ENCODE data around the gene EFNA1.

Gene EFNA1

GRCh38 chr1:155110381-155110780 is 17.3 kb upstream of the EFNA1 start:
- H3K9me3 ChIP-seq (replicated peaks; ENCODE audit: insufficient read depth, low read length): no peaks in the 10 kb centered on the region
- H3K4me1 ChIP-seq (ENCODE audit: low read length): no peaks in the 10 kb centered on the region
- H3K4me3 ChIP-seq (ENCODE audit: low read length): no peak overlapping the region
- H3K9ac ChIP-seq (ENCODE audit: low read length): no peak overlapping the region
- no peak overlapping the region for H2AFZ ChIP-seq (ENCODE audit: low read length)
- peaks cover 13% of the 10 kb centered on the region for H3K27me3 ChIP-seq (replicated peaks; ENCODE audit: insufficient read depth, low read length)
- TF ChIP-seq CTCF (IDR thresholded peaks at IDR 0.05; ENCODE audit: low read length) (no peak), EZH2phosphoT487 (IDR thresholded peaks at IDR 0.05; ENCODE audit: low read length) (no peak), EZH2 (optimal IDR thresholded peaks at IDR 0.05; ENCODE audit: low read depth, low read length) (no peak)
- H4K20me1 ChIP-seq (ENCODE audit: insufficient read depth, low read length): no peaks in the 10 kb centered on the region
- no peak overlapping the region for H3K27ac ChIP-seq (ENCODE audit: low read length)
- no peaks in the 10 kb centered on the region for H3K36me3 ChIP-seq (replicated peaks; ENCODE audit: insufficient read depth, low read length)
- H3K4me2 ChIP-seq (ENCODE audit: low read depth, low read length): no peak overlapping the region
- DNase-seq: no peak
- no peaks in the 10 kb centered on the region for H3K9me2 ChIP-seq (replicated peaks; ENCODE audit: insufficient read depth, low read length)
- no peaks in the 10 kb centered on the region for H3K79me2 ChIP-seq (ENCODE audit: low read length)
- H3F3A ChIP-seq (ENCODE audit: insufficient read depth, low read length): no peaks in the 10 kb centered on the region

GRCh38 chr1:155110826-155111225 is 16.9 kb upstream of the EFNA1 start:
- H3K27me3 ChIP-seq (replicated peaks; ENCODE audit: insufficient read depth, low read length): peaks cover 9% of the 10 kb centered on the region
- H3K9ac ChIP-seq (ENCODE audit: low read length): no peak overlapping the region
- H3K27ac ChIP-seq (ENCODE audit: low read length): no peak overlapping the region
- H3K9me3 ChIP-seq (replicated peaks; ENCODE audit: insufficient read depth, low read length): no peaks in the 10 kb centered on the region
- no peaks in the 10 kb centered on the region for H3K9me2 ChIP-seq (replicated peaks; ENCODE audit: insufficient read depth, low read length)
- H3K4me1 ChIP-seq (ENCODE audit: low read length): no peaks in the 10 kb centered on the region
- no peaks in the 10 kb centered on the region for H3K79me2 ChIP-seq (ENCODE audit: low read length)
- no peak for TF ChIP-seq CTCF (IDR thresholded peaks at IDR 0.05; ENCODE audit: low read length)
- no peak for TF ChIP-seq EZH2phosphoT487 (IDR thresholded peaks at IDR 0.05; ENCODE audit: low read length)
- no peak for TF ChIP-seq EZH2 (optimal IDR thresholded peaks at IDR 0.05; ENCODE audit: low read depth, low read length)
- H3K4me2 ChIP-seq (ENCODE audit: low read depth, low read length): no peak overlapping the region
- no peaks in the 10 kb centered on the region for H4K20me1 ChIP-seq (ENCODE audit: insufficient read depth, low read length)
- no peak overlapping the region for H3K4me3 ChIP-seq (ENCODE audit: low read length)
- H3F3A ChIP-seq (ENCODE audit: insufficient read depth, low read length): no peaks in the 10 kb centered on the region
- no peaks in the 10 kb centered on the region for H3K36me3 ChIP-seq (replicated peaks; ENCODE audit: insufficient read depth, low read length)
- H2AFZ ChIP-seq (ENCODE audit: low read length): no peak overlapping the region
- no peak for DNase-seq

- Histone ChIP-seq H4K20me1 (ENCODE audit: insufficient read depth, low read length) (no peaks in the 10 kb centered on the region), H3K4me3 (ENCODE audit: low read length) (no peak overlapping the region), H3K27ac (ENCODE audit: low read length) (no peak overlapping the region), H3K4me2 (ENCODE audit: low read depth, low read length) (no peak overlapping the region), H3F3A (ENCODE audit: insufficient read depth, low read length) (peaks cover 10% of the 10 kb centered on the region; the same call in 1 of the 2 replicates), H3K9me2 (replicated peaks; ENCODE audit: insufficient read depth, low read length) (no peaks in the 10 kb centered on the region), H3K27me3 (replicated peaks; ENCODE audit: insufficient read depth, low read length) (peaks cover 22% of the 10 kb centered on the region), H3K36me3 (replicated peaks; ENCODE audit: insufficient read depth, low read length) (no peaks in the 10 kb centered on the region), H3K9ac (ENCODE audit: low read length) (no peak overlapping the region), H3K79me2 (ENCODE audit: low read length) (no peaks in the 10 kb centered on the region), H3K4me1 (ENCODE audit: low read length) (peaks cover 11% of the 10 kb centered on the region), H3K9me3 (replicated peaks; ENCODE audit: insufficient read depth, low read length) (no peaks in the 10 kb centered on the region), H2AFZ (ENCODE audit: low read length) (no peak overlapping the region)
- DNase-seq: no peak
- TF ChIP-seq EZH2phosphoT487 (IDR thresholded peaks at IDR 0.05; ENCODE audit: low read length): no peak
- TF ChIP-seq CTCF (IDR thresholded peaks at IDR 0.05; ENCODE audit: low read length): no peak
- TF ChIP-seq EZH2 (optimal IDR thresholded peaks at IDR 0.05; ENCODE audit: low read depth, low read length): no peak
Observed at GRCh38 chr1:155113450-155113980, 14.2 kb upstream of the EFNA1 start.
